Pancreas (tissue), 10 donors: ENCODE measurements around the gene FAM81B. TPM values are rescaled to one million over a fixed set of nuclear protein-coding genes. Genes with fewer than 3 reads are reported as not detected.
"Not testable (repeated sequence)": the region's sequence is repeated elsewhere in the genome, so short reads cannot be mapped to it uniquely, and the experiment has no call there.

Experiments used
- ATAC-seq, 4 donors: fragments of 200-7000 bp; cut with Tn5 transposase; one replicate each; pipeline versions ENCODE4 v1.8.0 to v1.9.1; 2020; ENCODE audit warnings: mild to moderate bottlenecking in 4 of 4, moderate library complexity in 4 of 4
- DNase-seq, 6 donors: peaks; one replicate each; pipeline ENCODE4 v3.0.0-alpha.2; 2020
- FAIRE-seq: peaks from 2 replicates; lab custom pipeline; 2012; peaks lifted over from hg19 to GRCh38; lab: Jason Lieb, UNC
- H3K27ac ChIP-seq, 4 donors: fragments of 200-600 bp; sonication (generic); 1 replicate in 3 of 4; 2 replicates in 1 of 4; pipeline versions ENCODE4 v1.5.0 to v1.8.0; 2020
- H3K27me3 ChIP-seq, 4 donors: fragments of 200-600 bp; one replicate each; pipeline ENCODE4 v1.8.0; 2021
- H3K36me3 ChIP-seq, 3 donors: fragments of 200-600 bp; sonication (generic) in 1 of 3; one replicate each; pipeline versions ENCODE4 v1.5.0 to v1.8.0; 2020 to 2021
- H3K4me1 ChIP-seq, 3 donors: fragments of 200-600 bp; one replicate each; pipeline ENCODE4 v1.8.0; 2021
- H3K4me3 ChIP-seq, 4 donors: fragments of 200-600 bp; sonication (generic) in 2 of 4; one replicate each; pipeline versions ENCODE4 v1.5.0 to v1.8.0; 2020 to 2021
- H3K9me3 ChIP-seq, 4 donors: fragments of 200-600 bp; one replicate each; pipeline ENCODE4 v1.8.0; 2021
- CTCF ChIP-seq, 4 donors: fragments of 200-600 bp; sonication (generic) in 3 of 4; IDR thresholded peaks; one replicate each; pipeline versions ENCODE4 v1.5.0 to v1.8.0; 2021; ENCODE audit warnings: antibody characterized with exemption in 4 of 4
- WGBS, 2 donors: extraction: QIAGEN DNeasy Blood & Tissue Kit; methylation state at CpG; one replicate each; pipeline ENCODE4 v1.1.7; 2013; 5-methylcytosine and 5-hydroxymethylcytosine counted together
- intact Hi-C, 3 donors: fragments of 100-400 bp; cut with DNase I; formaldehyde crosslinking; loops; one replicate each; pipeline versions ENCODE4 v1.11.1 to v1.14.2; 2022
- polyA plus RNA-seq, 2 donors: library from polyadenylated mRNA; stranded (reverse); fragments of 200-250 nt; gene quantifications; one replicate each; pipeline ENCODE4 v1.2.3, GENCODE V29; 2013
- total RNA-seq, 6 donors: library from RNA; stranded (reverse); fragmentation: NEBNext Ultra II Directional in 4 of 6; extraction: Animal tissue kit (Norgen Biotek cat#: 25700) in 4 of 6; gene quantifications; one replicate each; pipeline versions ENCODE4 v1.2.1 to v1.2.4, GENCODE V29; 2021 to 2023
- donor health status: healthy with polysubstance abuse.
- donor health status: DM: no; HTN: no; CAD: no; lungs with moderate emphysema.
- donor health status: DM: no; HTN: no; CAD: no.
- donor health status: control.
- donor health status: control.
- donor health status: Bipolar disorder and iron deficiency.
- donor health status: DM: yes; HTN: yes; CAD: no.
- donor health status: DM: no; HTN: no; CAD: no.
- donor health status: DM: no; HTN: no; CAD: no.
- donor health status: DM: yes; HTN: yes; CAD: no.

FAM81B gene
- total and polyA plus RNA-seq, 8 donors = 0.27 to 0.93 (median 0.48) TPM

GRCh38 chr5:95384485-95385213 lies 6.5 kb upstream of the FAM81B start:
- Histone ChIP-seq H3K4me1 (no peaks in the 10 kb centered on the region), H3K36me3 (no peaks in the 10 kb centered on the region), H3K9me3 (no peaks in the 10 kb centered on the region), H3K4me3 (no peak overlapping the region), H3K27me3 (no peaks in the 10 kb centered on the region), H3K27ac (no peak overlapping the region)
- DNase-seq (no peak), ATAC-seq (no peak), FAIRE-seq (no peak)
- WGBS, 2 donors = 63 to 65% methylated on average over 5 of the region's 5 CpGs
- no peak for TF ChIP-seq CTCF (IDR thresholded peaks at IDR 0.05)
- intact Hi-C loops = no loop called here

- Histone ChIP-seq H3K27me3 (no peaks in the 10 kb centered on the region), H3K4me1 (no peaks in the 10 kb centered on the region), H3K4me3 (no peak overlapping the region), H3K9me3 (no peaks in the 10 kb centered on the region), H3K36me3 (no peaks in the 10 kb centered on the region), H3K27ac (no peak overlapping the region)
- FAIRE-seq = no peak
- intact Hi-C loops = no loop called here
- no peak for ATAC-seq
- no peak for TF ChIP-seq CTCF (IDR thresholded peaks at IDR 0.05)
- no peak for DNase-seq
- 88 to 94% methylated on average over 1 of the region's 1 CpG for WGBS, 2 donors
Observed at GRCh38 chr5:95385334-95385733, 5.8 kb upstream of the FAM81B start.

GRCh38 chr5:95391965-95392364 lies 799 bp downstream of the FAM81B start:
- H3K27me3 ChIP-seq, FAIRE-seq, intact Hi-C loops, H3K4me3 ChIP-seq, H3K36me3 ChIP-seq, ATAC-seq, H3K4me1 ChIP-seq, H3K9me3 ChIP-seq, DNase-seq, H3K27ac ChIP-seq: not testable (repeated sequence)
- 75 to 92% methylated on average over 3 of the region's 3 CpGs for WGBS, 2 donors

GRCh38 chr5:95392593-95393182 lies 1.5 kb downstream of the FAM81B start:
- H3K4me3 ChIP-seq = no peak overlapping the region
- H3K4me1 ChIP-seq = no peaks in the 10 kb centered on the region
- FAIRE-seq (no peak), DNase-seq (peak in 3 of 6 donors; percentile 15 to 19 (median 16)), ATAC-seq (peak; percentile 89 to 96 (median 94))
- no peaks in the 10 kb centered on the region for H3K9me3 ChIP-seq
- 0 to 1% methylated on average over 1 of the region's 1 CpG for WGBS, 2 donors
- no peaks in the 10 kb centered on the region for H3K36me3 ChIP-seq
- no peaks in the 10 kb centered on the region for H3K27me3 ChIP-seq
- TF ChIP-seq CTCF (IDR thresholded peaks at IDR 0.05) = no peak
- intact Hi-C loops = no loop called here
- H3K27ac ChIP-seq = no peak overlapping the region

GRCh38 chr5:95393279-95393678 lies 2.1 kb downstream of the FAM81B start:
- intact Hi-C loops = no loop called here
- no peak for FAIRE-seq
- ATAC-seq = peak in 1 of 4 donors; percentile 24
- H3K4me1 ChIP-seq = no peaks in the 10 kb centered on the region
- H3K27ac ChIP-seq = no peak overlapping the region
- H3K9me3 ChIP-seq = no peaks in the 10 kb centered on the region
- no peak overlapping the region for H3K4me3 ChIP-seq
- TF ChIP-seq CTCF (IDR thresholded peaks at IDR 0.05) = no peak
- H3K27me3 ChIP-seq = no peaks in the 10 kb centered on the region
- 63 to 80% methylated on average over 1 of the region's 1 CpG for WGBS, 2 donors
- DNase-seq = no peak
- no peaks in the 10 kb centered on the region for H3K36me3 ChIP-seq
